ENCODE data around the gene PPP2R5C.

The PPP2R5C gene

GRCh38 chr14:101917413-101918017, 156.0 kb downstream of the PPP2R5C start:
- DNase-seq (ENCODE audit: low spot score) = no peak

DNA sequence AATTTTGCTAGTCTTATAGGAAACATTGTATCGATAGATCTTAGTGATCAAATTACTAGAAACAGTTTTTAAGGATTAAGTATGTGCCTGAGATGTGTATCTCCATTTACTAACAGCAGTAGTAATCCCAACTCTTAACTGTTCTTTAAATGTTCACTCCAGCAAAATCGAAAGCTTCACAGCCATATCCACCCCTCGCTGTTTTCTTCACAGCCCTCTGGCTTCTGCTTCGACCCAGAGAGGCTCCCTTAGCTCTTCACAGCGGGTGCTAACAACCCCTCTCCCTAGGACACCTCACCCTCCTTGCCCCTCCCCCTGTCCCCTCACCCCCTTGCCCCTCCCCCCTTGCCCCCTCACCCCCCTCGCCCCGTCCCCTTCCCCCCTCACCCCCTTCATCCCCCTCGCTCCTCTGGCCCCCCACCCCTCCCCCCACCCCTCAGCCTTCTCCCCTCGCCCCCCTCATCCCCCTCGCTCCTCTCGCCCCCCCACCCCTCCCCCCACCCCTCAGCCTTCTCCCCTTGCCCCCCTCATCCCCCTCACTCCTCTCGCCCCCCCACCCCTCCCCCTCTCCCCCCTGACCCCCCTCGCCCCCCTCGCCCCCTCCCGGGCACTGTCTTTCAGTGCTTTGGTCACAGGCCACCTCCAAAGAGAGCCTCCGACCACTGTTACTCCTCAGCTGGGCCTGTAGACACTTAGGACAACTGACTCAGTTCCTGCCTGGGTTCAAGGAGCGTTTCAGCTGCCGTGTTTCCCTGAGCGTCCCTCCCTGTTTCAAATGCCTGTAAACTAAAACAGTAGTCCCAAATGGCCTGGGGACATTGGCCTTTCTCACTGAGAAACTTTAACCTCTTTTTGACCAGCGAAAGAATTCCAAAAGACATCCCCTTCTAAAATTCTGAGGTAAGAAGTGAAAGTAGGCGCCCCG, 156.8 kb downstream of the PPP2R5C start:
- DNase-seq (ENCODE audit: low spot score) = no peak

DNA sequence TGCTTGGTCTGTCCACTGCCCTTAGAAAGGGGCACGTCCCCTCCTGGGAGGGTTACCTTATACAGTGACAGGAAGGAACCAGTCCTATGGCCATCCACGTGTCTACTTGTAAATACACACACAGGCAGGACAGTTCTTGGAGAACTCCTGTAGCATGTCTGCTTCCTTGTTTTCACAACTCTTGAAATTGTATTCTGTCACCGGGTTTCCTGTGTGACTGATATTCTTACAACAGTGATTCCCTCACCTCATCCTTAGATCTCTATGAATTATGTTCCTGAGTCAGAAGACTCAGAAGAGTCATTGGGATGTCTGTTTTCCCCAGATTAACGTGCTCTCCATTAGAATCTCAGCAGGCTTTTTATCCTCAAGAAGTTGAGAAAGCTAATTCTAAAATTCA, 158.8 kb downstream of the PPP2R5C start:
- DNase-seq (ENCODE audit: low spot score) = no peak

DNA sequence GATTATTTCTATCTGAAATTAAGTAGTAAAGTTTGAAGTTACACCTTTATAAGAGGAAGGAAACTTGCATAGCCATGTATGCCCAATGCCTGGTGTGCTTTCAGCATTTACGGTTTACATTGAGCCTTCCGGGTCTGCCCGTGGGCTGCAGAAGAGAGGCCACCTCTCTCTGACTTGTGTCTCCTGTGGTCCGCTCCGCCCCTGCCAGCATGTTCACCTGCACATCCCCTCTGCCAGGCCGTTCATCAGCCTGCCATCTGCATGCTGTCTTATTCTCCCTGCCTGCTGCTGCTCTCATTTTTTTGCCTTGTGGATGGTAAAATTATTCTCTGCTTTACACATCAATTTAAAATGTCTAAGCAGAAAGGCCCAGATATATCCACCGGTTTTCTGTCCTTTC, 161.4 kb downstream of the PPP2R5C start:
- no peak for DNase-seq (ENCODE audit: low spot score)

GRCh38 chr14:101925152-101925551, 163.6 kb downstream of the PPP2R5C start:
- no peak for DNase-seq (ENCODE audit: low spot score)

DNA sequence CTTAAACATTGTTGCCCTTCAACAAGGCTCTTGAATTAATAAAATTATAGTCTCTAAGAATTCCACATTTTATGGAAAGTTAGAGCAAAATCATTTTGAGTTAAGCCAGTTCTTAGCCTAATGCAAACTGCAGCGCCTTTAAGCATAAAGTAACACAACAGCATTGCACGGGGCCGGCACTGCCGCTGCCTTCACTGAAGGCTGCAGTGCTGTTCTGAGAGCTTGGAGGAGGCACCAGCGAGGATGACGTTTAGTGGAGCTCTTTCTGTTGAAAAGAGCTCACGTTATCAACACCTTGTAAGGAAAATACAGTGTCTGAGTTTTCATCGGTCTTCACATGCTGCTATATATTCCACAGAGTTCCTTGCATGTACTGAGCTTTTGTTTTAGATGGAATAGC, 164.6 kb downstream of the PPP2R5C start:
- no peak for DNase-seq (ENCODE audit: low spot score)

- DNase-seq (ENCODE audit: low spot score) = no peak
Measured at GRCh38 chr14:101926620-101927019, 165.1 kb downstream of the PPP2R5C start.

DNA sequence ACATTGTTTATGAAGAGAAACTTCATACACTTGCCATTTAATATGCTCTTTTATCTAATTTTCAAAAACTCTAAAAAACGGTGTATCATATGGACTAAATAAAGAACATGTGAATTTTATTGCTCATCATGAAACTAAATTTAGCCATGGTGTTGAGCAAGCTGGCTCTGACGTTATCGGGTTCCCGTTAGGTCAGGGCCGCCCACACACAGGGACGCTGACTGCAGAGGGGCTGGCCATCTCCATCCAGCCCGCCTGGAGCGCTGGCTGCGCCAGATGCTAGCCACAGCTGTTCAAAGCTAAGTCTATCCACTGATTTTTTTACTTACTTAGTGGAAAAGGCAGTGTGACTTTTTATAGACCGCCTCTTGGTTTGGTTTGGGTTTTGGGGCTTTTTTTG, 166.3 kb downstream of the PPP2R5C start:
- no peak for DNase-seq (ENCODE audit: low spot score)

- DNase-seq (ENCODE audit: low spot score) = no peak
Measured at GRCh38 chr14:101928415-101928841, 166.9 kb downstream of the PPP2R5C start.

DNA sequence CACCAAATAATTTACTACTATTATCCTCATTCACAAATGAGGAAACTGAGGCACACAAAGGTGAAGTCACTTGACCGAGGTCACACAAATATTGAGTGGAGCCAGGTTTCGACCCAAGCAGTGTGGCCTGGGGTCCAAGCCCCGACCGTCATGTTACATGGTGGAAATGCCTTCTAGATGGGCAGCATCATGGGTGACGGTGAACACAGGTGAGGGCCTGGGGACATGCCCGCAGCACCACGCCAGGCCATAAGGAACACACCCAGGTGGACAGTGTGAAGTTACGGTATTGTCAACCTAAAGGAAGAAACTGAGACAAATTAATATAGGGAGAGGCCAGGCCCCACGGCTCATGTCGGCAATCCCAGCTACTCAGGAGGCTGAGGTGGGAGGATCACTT, 167.6 kb downstream of the PPP2R5C start:
- no peak for DNase-seq (ENCODE audit: low spot score)

GRCh38 chr14:101929946-101930345, 168.4 kb downstream of the PPP2R5C start:
- no peak for DNase-seq (ENCODE audit: low spot score)

DNA sequence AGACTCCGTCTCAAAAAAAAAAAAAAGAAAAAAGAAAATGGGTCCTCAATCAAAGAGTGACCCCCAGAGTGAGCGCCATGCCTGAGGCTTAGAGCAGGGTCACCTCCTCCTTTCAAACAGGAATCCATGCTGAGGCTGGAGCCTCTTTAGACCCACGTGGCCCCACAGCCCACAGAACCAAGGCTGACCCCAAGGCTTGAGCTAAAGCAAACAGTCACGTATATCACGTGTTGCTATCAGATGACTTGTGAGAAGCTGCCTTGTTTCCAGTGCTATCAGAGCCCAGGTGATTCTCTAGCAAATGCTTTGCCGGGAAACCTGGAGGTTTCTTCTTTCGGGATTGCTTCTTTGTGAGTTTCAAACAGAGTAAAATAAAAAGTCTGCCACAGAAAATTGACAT, 171.2 kb downstream of the PPP2R5C start:
- no peak for DNase-seq (ENCODE audit: low spot score)

- no peak for DNase-seq (ENCODE audit: low spot score)
Measured at GRCh38 chr14:101933209-101933608, 171.7 kb downstream of the PPP2R5C start.

DNA sequence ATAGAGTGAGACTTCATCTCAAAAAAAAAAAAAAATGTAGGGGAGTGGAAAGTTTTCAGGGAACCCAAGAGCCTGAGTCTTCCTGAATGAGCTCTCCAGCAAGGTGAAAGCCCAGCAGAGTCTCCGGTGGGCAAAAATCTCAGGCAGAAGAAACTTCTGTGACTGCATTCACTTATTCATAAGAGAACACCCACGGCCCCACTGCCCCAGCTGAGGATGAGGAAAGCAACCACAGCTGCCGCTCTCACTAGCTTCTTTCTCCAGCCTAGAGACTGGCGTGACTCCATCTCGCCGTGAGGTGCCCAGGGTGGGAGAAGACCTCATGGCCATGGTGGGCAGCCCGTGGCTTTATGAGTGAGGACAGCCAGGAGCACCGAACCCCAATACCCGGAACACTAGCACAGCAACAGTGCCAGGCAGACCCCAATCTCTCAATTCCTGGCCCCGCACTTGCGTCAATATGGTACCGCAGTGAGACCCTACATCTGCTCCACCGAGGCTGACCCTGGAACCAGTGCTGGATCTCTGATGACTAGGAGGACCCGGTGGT, 173.2 kb downstream of the PPP2R5C start:
- no peak for DNase-seq (ENCODE audit: low spot score)

DNA sequence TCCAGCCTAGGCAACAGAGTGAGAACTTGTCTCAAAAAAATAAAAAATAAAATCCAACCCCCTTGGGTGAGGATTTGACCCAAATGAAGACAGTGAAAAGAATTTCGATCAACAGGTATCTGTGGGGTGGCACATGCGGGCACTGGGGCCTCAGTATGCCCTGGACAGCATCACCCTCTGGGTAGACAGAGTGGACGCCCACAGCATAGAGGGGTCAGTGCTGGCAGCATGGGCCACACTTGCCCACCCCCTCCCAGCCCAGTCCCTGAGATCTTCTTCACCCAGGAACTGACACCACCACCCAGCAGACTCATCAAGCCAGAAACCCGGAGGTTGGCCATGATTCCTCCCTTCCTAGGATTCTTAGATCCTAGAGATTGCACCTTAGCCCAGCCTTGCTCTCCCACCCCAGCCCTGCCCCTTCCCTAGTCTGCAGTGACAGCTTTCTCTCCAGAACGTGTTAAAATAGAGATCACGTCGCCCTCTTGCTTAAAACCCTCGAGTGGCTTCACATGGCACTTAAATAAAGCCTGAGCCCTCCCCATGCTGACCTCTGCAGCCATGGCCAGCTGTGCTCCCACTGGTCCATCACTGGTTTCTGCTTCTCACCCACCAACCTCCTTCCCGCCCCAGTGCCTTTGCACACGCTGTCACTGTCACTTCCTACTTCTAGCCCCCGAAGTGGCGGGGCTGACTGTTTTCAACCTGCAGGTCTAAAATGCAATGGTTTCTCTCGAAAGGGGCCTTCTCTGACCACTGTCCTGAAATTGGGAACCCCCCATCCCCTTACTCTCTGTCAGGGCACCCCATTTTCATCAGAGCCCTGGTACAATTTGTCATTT, 176.6 kb downstream of the PPP2R5C start:
- no peak for DNase-seq (ENCODE audit: low spot score)

- no peak for DNase-seq (ENCODE audit: low spot score)
Measured at GRCh38 chr14:101939646-101940170, 178.2 kb downstream of the PPP2R5C start.

DNA sequence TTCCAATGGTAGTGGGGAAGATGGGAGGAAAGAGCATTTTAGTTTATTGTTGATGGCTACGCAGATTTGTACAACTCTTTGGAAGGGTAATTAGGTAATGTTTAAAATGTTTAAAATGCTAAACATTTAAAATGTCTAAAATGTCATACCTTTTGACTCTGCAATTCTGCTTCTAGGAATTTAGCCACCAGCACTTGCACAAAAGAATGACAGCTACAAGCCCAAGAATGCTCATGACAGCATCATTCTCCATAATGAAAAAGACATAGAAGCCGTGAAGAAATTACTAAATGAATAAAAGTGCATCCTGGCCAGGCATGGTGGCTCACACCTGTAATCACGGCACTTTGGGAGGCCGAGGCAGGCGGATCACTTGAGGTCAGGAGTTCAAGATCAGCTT, 182.9 kb downstream of the PPP2R5C start:
- no peak for DNase-seq (ENCODE audit: low spot score)

GRCh38 chr14:101945171-101945570, 183.7 kb downstream of the PPP2R5C start:
- no peak for DNase-seq (ENCODE audit: low spot score)

- DNase-seq (ENCODE audit: low spot score) = no peak
Measured at GRCh38 chr14:101947577-101947903, 186.0 kb downstream of the PPP2R5C start.

- peak; percentile 100 for DNase-seq (ENCODE audit: low spot score)
Measured at GRCh38 chr14:101947904-101948665, 186.6 kb downstream of the PPP2R5C start.

GRCh38 chr14:101948666-101949216, 187.2 kb downstream of the PPP2R5C start:
- DNase-seq (ENCODE audit: low spot score) = no peak

Data from kidney tubule cell (primary cell).